ENCODE data around the gene GOLGA1.
"Not testable (repeated sequence)": the region's sequence is repeated elsewhere in the genome, so short reads cannot be mapped to it uniquely, and the experiment has no call there.

GOLGA1 gene

GRCh38 chr9:124838132-124838531 is 102.8 kb downstream of the GOLGA1 start:
- not testable (repeated sequence) for DNase-seq (ENCODE audit: low read depth, low spot score)

GRCh38 chr9:124835026-124835557 is 105.8 kb downstream of the GOLGA1 start:
- peak; percentile 95 for DNase-seq (ENCODE audit: low read depth, low spot score)

GRCh38 chr9:124834591-124834990 is 106.3 kb downstream of the GOLGA1 start:
- DNase-seq (ENCODE audit: low read depth, low spot score): peak; percentile 78

- no peak for DNase-seq (ENCODE audit: low read depth, low spot score)
These were observed 109.1 kb downstream of the GOLGA1 start for GRCh38 chr9:124831642-124832364.

GRCh38 chr9:124830593-124830992 is 110.3 kb downstream of the GOLGA1 start:
- no peak for DNase-seq (ENCODE audit: low read depth, low spot score)

GRCh38 chr9:124829334-124829669 is 111.6 kb downstream of the GOLGA1 start:
- DNase-seq (ENCODE audit: low read depth, low spot score): no peak

- DNase-seq (ENCODE audit: low read depth, low spot score): no peak
These were observed 112.2 kb downstream of the GOLGA1 start for GRCh38 chr9:124828489-124829333.
